Prostate gland (tissue), 2 donors: ENCODE data around the gene CDH9. TPM values are rescaled to one million over a fixed set of nuclear protein-coding genes. Genes with fewer than 3 reads are reported as not detected.

Source experiments
- DNase-seq: peaks from one replicate; pipeline ENCODE4 v3.0.0-alpha.2; 2019; ENCODE audit warnings: low spot score
- H3K27ac ChIP-seq, 2 donors: fragments of 200-600 bp; sonication (generic); 2 replicates each; pipeline ENCODE4 v1.5.1; 2017 to 2019
- H3K27me3 ChIP-seq: fragments of 200-600 bp; sonication (generic); replicated peaks from 2 replicates; pipeline ENCODE4 v1.5.1; 2019; ENCODE audit not compliant: insufficient read depth
- H3K36me3 ChIP-seq, 2 donors: fragments of 200-600 bp; sonication (generic); 1 replicate in 1 of 2; 2 replicates in 1 of 2; pipeline versions ENCODE4 v1.5.1 to v1.8.1; 2017 to 2019
- H3K4me1 ChIP-seq: fragments of 200-600 bp; sonication (generic); replicated peaks from 2 replicates; pipeline ENCODE4 v1.5.1; 2019
- H3K4me3 ChIP-seq, 2 donors: fragments of 200-600 bp; sonication (generic); 2 replicates each; pipeline ENCODE4 v1.5.1; 2017 to 2019
- H3K9me3 ChIP-seq: fragments of 200-600 bp; sonication (generic); 2 replicates; pipeline ENCODE4 v1.5.1; 2017
- CTCF ChIP-seq, 4 experiments: fragments of 200-600 bp in 2 of 4; fragments of 450-650 bp in 2 of 4; sonication (generic) in 2 of 4; IDR thresholded peaks; 1 replicate in 3 of 4; 2 replicates in 1 of 4; pipeline ENCODE4 v1.5.1; 2016 to 2019; ENCODE audit warnings: antibody characterized with exemption in 4 of 4, mild to moderate bottlenecking in 2 of 4, moderate library complexity in 2 of 4
- POLR2A ChIP-seq: fragments of 450-650 bp; IDR thresholded peaks from one replicate; pipeline ENCODE4 v1.6.1; 2016; ENCODE audit warnings: antibody characterized with exemption, mild to moderate bottlenecking
- POLR2AphosphoS5 ChIP-seq: sonication (generic); formaldehyde crosslinking; IDR thresholded peaks from one replicate; pipeline ENCODE4 v1.6.1; 2017; ENCODE audit warnings: antibody characterized with exemption
- WGBS: methylation state at CpG from one replicate; pipeline ENCODE4 v1.1.5; 2018; 5-methylcytosine and 5-hydroxymethylcytosine counted together
- intact Hi-C: fragments of 100-400 bp; cut with DNase I; formaldehyde crosslinking; loops from one replicate; pipeline ENCODE4 v1.14.2; 2022
- total RNA-seq, 2 donors: library from RNA; depleted of rRNA; stranded (reverse); fragments of >200 nt; gene quantifications; one replicate each; pipeline ENCODE4 v1.1.0, GENCODE V29; 2016

CDH9 gene
- total RNA-seq, 2 donors from 2014 or later = not detected

GRCh38 chr5:27048510-27048909, 10.1 kb upstream of the CDH9 start:
- no peaks in the 10 kb centered on the region for H3K27me3 ChIP-seq
- TF ChIP-seq POLR2A (no peak), CTCF (IDR thresholded peaks at IDR 0.05) (no peak), POLR2AphosphoS5 (no peak)
- intact Hi-C loops = no loop called here

GRCh38 chr5:27041372-27041771, 3.0 kb upstream of the CDH9 start:
- TF ChIP-seq POLR2AphosphoS5 = no peak
- H3K9me3 ChIP-seq = no peaks in the 10 kb centered on the region
- H3K36me3 ChIP-seq = no peaks in the 10 kb centered on the region
- DNase-seq = no peak
- no peaks in the 10 kb centered on the region for H3K27me3 ChIP-seq
- intact Hi-C loops = no loop called here
- no peak overlapping the region for H3K4me3 ChIP-seq
- H3K4me1 ChIP-seq = no peaks in the 10 kb centered on the region
- 97% methylated on average over 1 of the region's 1 CpG for WGBS
- H3K27ac ChIP-seq = no peak overlapping the region

More at GRCh38 chr5:27048510-27048909, 10.1 kb upstream of the CDH9 start:
- Histone ChIP-seq H3K4me1 (no peaks in the 10 kb centered on the region), H3K9me3 (no peaks in the 10 kb centered on the region), H3K36me3 (no peaks in the 10 kb centered on the region), H3K4me3 (no peak overlapping the region), H3K27ac (no peak overlapping the region)
- DNase-seq = no peak

GRCh38 chr5:27034565-27034964, 3.8 kb downstream of the CDH9 start:
- DNase-seq = no peak

GRCh38 chr5:27026801-27027200, 11.6 kb downstream of the CDH9 start:
- no peaks in the 10 kb centered on the region for H3K27me3 ChIP-seq
- WGBS = 93% methylated on average over 2 of the region's 2 CpGs
- no peaks in the 10 kb centered on the region for H3K4me1 ChIP-seq
- intact Hi-C loops = no loop called here
- no peak for DNase-seq
- H3K9me3 ChIP-seq = no peaks in the 10 kb centered on the region
- H3K36me3 ChIP-seq = no peaks in the 10 kb centered on the region
- TF ChIP-seq CTCF (IDR thresholded peaks at IDR 0.05) (no peak), POLR2A (no peak), POLR2AphosphoS5 (no peak)
- no peak overlapping the region for H3K4me3 ChIP-seq
- no peak overlapping the region for H3K27ac ChIP-seq

More at GRCh38 chr5:27034565-27034964, 3.8 kb downstream of the CDH9 start:
- no peaks in the 10 kb centered on the region for H3K27me3 ChIP-seq
- no peaks in the 10 kb centered on the region for H3K4me1 ChIP-seq
- intact Hi-C loops = no loop called here
- no peak overlapping the region for H3K4me3 ChIP-seq
- no peaks in the 10 kb centered on the region for H3K36me3 ChIP-seq
- TF ChIP-seq POLR2AphosphoS5 (no peak), POLR2A (no peak), CTCF (IDR thresholded peaks at IDR 0.05) (no peak)
- 84% methylated on average over 1 of the region's 1 CpG for WGBS
- no peaks in the 10 kb centered on the region for H3K9me3 ChIP-seq
- H3K27ac ChIP-seq = no peak overlapping the region

GRCh38 chr5:27026063-27026462, 12.3 kb downstream of the CDH9 start:
- intact Hi-C loops = no loop called here
- WGBS = 78% methylated on average over 1 of the region's 1 CpG
- Histone ChIP-seq H3K27me3 (no peaks in the 10 kb centered on the region), H3K4me1 (no peaks in the 10 kb centered on the region), H3K4me3 (no peak overlapping the region), H3K27ac (no peak overlapping the region), H3K9me3 (no peaks in the 10 kb centered on the region), H3K36me3 (no peaks in the 10 kb centered on the region)
- no peak for DNase-seq
- TF ChIP-seq CTCF (IDR thresholded peaks at IDR 0.05) = no peak
- no peak for TF ChIP-seq POLR2AphosphoS5
- no peak for TF ChIP-seq POLR2A
